HUES6 (cell line): ENCODE data around the gene CTBP2.

Source experiments
- H3K27ac ChIP-seq: 2 replicates; pipeline ENCODE4 v1.7.0; 2013; ENCODE audit warnings: low read depth, mild to moderate bottlenecking, low read length, inconsistent platforms
- H3K27me3 ChIP-seq: 2 replicates; pipeline ENCODE4 v1.6.1; 2013; ENCODE audit warnings: low read length; ENCODE audit not compliant: control insufficient read depth, insufficient read depth
- H3K36me3 ChIP-seq: 2 replicates; pipeline ENCODE4 v1.6.1; 2013; ENCODE audit warnings: low read length; ENCODE audit not compliant: control insufficient read depth, insufficient read depth
- H3K4me1 ChIP-seq: 2 replicates; pipeline ENCODE4 v1.6.1; 2013; ENCODE audit warnings: low read length; ENCODE audit not compliant: control insufficient read depth, insufficient read depth
- H3K4me3 ChIP-seq: 2 replicates; pipeline ENCODE4 v1.5.1; 2013; ENCODE audit warnings: low read depth, low read length
- H3K9ac ChIP-seq: one replicate; pipeline ENCODE4 v1.6.1; 2013; ENCODE audit warnings: mild to moderate bottlenecking, low read length
- H3K9me3 ChIP-seq: 2 replicates; pipeline ENCODE4 v1.6.1; 2013; ENCODE audit warnings: low read depth, low read length; ENCODE audit not compliant: control insufficient read depth, insufficient read depth

Gene CTBP2

DNA sequence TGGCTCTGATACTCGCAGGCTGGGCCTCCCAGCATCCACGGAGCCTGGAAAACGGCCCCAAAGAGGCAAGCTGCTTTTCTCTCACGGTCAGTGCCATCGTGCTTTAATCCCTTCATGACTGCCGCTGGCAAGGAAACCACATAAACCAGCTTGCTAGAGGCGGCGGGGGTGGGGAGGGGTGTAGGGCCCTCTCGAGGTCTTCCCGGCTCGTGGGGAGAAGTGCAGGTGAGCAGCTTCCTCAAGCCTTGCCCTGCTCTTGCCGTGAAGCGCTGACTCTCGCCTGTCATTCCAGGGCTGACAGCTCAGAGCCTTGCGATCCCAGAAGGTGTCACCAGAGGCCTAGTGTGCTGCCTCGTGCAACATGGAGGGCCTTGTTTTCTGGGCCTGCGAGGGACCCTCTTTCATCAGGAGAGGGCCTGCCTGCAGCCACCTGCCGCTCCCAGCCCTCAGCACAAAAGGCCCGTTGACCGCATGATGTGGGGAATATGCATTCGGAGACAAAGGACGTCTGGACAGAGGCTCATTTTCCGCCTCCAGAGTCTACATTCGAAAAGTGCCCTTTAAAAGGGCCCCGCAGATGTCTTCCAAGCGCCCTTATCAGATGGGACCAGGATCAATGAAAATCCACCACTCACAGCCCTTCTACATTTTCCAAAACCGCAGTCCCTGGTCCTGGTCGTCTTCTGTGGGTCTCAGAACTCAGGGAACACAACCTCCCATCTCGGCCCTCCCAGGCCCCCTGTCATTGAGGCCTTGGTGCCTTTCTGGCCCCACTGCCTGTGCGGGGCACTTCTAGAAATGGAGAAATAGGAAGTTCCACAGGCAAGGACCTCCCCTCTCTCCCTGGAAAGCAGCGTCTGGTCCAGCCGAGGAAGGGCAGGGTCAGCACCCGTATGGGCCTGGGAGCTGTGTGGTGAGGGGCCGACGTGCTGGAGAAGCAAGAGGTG is 159.7 kb downstream of the CTBP2 start:
- H3K9ac ChIP-seq = no peak overlapping the region
- H3K4me3 ChIP-seq = no peak overlapping the region
- H3K9me3 ChIP-seq = no peaks in the 10 kb centered on the region
- H3K4me1 ChIP-seq = no peaks in the 10 kb centered on the region; the same call in 1 of the 2 replicates
- H3K36me3 ChIP-seq = peaks cover 96% of the 10 kb centered on the region
- H3K27ac ChIP-seq = no peak overlapping the region
- no peaks in the 10 kb centered on the region for H3K27me3 ChIP-seq

DNA sequence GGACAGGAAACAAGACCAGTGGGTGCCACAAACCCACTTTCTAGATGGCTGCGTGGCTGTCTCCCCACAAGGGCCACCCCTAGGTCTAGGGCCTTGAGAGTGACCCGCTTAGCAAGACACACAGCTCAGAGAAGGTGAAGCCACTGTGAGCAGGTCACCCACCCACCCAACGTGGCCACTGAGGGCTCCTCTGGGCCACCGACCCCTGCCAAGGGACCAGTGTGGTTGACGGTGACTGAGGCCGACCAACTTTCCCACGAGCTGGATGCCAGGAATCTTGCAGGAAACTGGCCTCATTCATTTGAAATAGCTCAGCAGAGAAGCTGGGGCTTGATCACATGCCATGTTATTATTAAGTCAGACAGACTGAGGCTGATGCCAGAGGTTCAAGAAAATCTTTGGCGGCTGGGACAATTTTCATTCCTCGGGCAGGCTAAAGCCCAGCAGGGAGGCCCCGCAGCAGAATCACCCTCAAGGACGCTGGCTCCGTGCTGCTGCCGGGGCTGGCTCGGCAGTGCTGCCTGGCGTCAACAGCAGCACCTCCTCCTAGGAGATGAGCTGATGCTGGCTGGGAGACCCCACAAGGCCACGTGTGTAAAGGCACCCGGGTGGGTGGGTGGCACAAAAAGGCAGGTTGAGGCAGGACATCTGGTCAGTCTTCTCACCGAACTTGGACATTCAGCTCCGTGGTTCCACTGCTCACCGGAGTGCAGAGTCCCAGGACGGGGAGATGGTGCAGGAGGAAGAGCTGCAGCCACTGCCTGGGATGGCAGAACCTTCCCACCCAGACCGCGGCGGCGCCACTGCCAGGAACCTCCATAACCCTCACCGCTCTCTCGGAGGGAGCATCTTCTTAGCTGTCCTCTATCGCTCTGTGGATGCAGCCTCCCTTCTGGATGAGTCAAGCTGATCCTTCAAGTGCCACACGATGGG is 160.7 kb downstream of the CTBP2 start:
- Histone ChIP-seq H3K9ac (no peak overlapping the region), H3K36me3 (peaks cover 96% of the 10 kb centered on the region), H3K4me1 (no peaks in the 10 kb centered on the region; the same call in 1 of the 2 replicates), H3K4me3 (no peak overlapping the region), H3K27me3 (no peaks in the 10 kb centered on the region), H3K27ac (no peak overlapping the region), H3K9me3 (no peaks in the 10 kb centered on the region)

DNA sequence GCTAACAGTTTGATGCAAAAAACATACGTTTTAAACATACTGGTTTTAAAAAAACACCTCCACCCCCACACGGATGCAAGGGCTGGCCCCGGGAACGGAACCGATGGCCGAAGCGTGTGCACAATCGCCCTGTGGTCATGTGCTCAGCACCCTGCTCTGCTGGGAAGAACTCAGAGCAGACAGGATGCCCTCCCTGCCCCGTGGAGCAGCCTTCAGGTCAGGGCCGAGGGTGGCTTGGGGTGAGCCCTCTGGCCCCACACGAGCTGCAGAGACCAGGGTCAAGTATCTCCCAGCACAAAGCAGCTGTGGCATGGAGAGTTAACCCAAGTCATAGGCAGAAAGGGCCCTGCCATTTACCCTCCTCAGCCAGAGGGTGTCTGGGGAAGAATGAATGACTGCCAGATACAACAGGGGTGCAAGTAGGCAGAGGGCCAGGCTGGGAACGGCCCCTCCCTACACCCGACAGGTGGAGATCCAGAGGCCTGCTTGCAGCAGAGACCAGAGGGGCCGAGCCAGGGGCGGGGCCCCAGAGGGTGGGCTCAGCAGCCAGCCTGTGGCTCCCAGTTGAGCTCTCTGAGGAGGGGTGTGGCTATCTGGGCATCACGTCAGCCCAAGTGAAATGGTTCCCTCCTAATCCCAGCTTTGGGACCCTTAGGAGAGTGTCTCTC is 161.6 kb downstream of the CTBP2 start:
- Histone ChIP-seq H3K9me3 (no peaks in the 10 kb centered on the region), H3K27ac (no peak overlapping the region), H3K4me3 (no peak overlapping the region), H3K4me1 (no peaks in the 10 kb centered on the region), H3K9ac (no peak overlapping the region), H3K27me3 (no peaks in the 10 kb centered on the region), H3K36me3 (peaks cover 97% of the 10 kb centered on the region)

DNA sequence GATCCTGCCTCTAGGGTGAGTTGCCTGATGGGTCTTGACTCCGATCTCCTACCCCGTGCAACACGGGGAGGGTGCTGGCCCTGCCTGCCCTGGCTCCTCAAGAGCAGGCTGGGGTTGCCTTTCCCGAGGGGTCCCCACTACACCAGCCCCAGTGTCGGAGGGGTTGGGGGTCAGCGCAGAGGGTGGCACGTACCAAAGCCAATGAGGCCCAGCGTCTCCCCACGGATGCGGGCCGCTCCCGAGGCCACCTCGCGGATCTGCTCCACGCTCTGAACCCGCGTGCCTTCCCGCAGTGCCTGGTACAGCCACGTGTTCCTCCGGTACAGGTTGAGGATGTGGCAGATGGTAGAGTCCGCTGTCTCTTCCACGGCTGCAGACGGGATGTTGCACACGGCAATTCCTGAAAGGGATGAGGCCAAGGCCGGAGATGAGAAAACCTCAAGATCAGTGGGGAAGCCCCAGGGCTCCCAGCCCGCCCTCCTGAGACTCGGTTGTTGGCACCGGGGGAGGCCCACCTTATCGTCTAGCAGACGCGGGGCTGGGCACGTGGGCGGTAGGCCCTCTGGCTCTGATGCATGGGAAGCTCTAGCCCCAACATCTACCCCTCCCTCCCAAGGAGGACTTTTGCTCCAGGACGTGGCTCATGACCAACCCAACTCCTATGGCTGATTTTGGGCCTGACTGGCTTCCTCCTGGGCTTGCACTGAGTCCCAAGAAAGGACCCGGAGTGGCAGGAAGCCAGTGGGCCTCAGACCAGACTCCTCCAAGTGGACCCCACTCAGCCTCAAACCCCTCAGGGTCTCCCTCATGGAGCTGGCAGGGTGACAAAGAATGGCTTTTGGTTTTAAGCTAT is 162.4 kb downstream of the CTBP2 start:
- Histone ChIP-seq H3K27me3 (no peaks in the 10 kb centered on the region), H3K9ac (no peak overlapping the region), H3K4me1 (no peaks in the 10 kb centered on the region), H3K9me3 (no peaks in the 10 kb centered on the region), H3K4me3 (no peak overlapping the region), H3K36me3 (peaks cover 98% of the 10 kb centered on the region), H3K27ac (no peak overlapping the region)

DNA sequence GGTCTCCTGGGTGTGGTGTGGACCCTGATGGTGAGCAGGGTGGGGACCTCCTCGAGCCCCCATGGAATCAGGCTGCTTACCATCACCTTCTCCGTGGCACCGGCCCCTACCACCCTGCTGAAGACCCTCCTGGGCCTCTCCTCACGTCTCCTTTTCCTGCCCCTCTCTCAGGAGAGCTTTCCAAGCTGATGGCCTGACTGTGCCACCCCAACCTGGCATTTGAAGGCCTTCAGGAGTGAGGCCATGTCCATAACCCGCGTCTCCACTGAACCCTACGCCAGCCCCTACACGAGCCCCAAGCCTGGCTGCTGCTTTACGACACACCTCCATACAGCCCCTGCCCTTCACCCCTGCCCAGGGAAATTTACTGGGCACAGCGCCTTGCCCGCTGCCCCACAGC is 163.1 kb downstream of the CTBP2 start:
- H3K9me3 ChIP-seq = no peaks in the 10 kb centered on the region
- H3K9ac ChIP-seq = no peak overlapping the region
- no peak overlapping the region for H3K27ac ChIP-seq
- H3K27me3 ChIP-seq = no peaks in the 10 kb centered on the region
- no peak overlapping the region for H3K4me3 ChIP-seq
- H3K4me1 ChIP-seq = no peaks in the 10 kb centered on the region
- peaks cover 98% of the 10 kb centered on the region for H3K36me3 ChIP-seq

DNA sequence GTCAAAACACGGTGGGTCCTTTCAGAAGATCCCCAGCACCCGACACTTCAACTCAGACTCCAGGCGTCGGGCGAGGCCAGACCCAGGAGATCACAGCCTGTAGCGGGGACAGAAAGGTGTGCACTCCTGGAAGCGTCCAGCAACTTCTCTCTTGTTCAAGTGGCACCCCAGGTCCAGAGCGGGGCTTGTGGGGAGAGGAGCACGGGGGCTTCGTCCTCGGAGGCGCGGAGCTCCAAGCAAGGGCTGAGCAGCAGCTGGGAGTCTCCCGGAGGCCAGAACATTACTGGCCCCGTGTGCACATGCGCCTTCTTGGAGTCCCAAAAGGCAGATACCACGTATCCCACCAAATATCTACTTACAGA is 163.5 kb downstream of the CTBP2 start:
- Histone ChIP-seq H3K36me3 (peaks cover 98% of the 10 kb centered on the region), H3K4me1 (no peaks in the 10 kb centered on the region)

DNA sequence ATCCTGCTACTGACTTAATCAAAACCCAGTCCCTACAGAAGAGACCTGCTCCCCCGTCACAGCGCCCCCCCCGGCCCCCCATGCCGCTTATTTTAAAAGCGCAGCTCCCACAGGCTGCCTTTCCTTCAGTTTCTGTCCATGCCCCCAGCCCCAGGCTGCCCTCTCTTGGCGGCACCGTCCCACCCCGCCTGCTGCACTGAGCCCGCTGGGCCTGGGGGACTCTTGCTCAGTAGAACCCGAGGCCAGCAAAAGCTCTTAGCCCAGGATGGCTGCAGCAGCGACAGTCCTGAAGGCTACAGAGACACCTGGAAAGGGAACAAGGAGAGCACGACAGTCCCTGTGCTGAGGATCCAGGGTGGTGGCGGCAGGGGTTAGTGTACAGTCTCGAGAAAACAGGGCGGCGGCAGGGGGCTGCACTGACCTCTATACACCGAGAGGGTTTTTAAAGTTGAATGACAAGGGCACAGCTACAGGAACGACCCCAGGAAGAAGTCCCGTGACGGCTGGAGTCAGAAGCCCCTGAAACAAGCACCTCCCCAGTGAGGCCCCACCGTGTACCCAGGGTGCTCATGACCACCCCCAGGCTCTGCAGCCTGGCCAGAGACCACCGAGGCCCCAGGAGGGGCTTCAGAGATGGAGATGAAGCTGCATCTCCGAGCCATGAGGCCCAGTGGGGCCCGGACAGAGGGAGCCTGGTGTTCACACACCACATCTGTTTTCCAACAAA is 164.1 kb downstream of the CTBP2 start:
- Histone ChIP-seq H3K4me1 (no peaks in the 10 kb centered on the region), H3K9me3 (no peaks in the 10 kb centered on the region), H3K4me3 (no peak overlapping the region), H3K36me3 (peaks cover 98% of the 10 kb centered on the region), H3K27me3 (no peaks in the 10 kb centered on the region), H3K27ac (no peak overlapping the region), H3K9ac (no peak overlapping the region)

More for the DNA sequence above, 163.5 kb downstream of the CTBP2 start:
- Histone ChIP-seq H3K9ac (no peak overlapping the region), H3K4me3 (no peak overlapping the region), H3K9me3 (no peaks in the 10 kb centered on the region), H3K27ac (no peak overlapping the region), H3K27me3 (no peaks in the 10 kb centered on the region)

DNA sequence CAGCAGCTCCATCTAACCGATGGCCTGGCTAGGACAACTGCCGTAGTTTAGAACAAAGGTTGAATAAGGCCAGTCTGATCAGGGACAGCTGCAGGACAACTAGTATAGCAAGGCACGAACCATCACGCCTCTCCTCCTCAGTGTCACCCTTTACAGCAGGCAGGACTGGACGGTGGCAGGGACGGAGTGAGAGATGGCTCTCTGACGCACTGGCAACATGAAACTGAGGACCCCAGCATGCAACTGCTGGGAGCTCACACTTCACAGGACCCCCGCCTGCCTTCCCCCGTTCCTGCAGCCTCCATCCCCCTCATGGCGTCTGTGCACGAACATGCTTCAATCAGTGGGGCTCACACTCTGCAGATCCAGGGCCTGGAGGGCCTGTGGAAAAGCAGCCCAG is 164.8 kb downstream of the CTBP2 start:
- H3K4me3 ChIP-seq = no peak overlapping the region
- no peak overlapping the region for H3K27ac ChIP-seq
- peaks cover 98% of the 10 kb centered on the region for H3K36me3 ChIP-seq

DNA sequence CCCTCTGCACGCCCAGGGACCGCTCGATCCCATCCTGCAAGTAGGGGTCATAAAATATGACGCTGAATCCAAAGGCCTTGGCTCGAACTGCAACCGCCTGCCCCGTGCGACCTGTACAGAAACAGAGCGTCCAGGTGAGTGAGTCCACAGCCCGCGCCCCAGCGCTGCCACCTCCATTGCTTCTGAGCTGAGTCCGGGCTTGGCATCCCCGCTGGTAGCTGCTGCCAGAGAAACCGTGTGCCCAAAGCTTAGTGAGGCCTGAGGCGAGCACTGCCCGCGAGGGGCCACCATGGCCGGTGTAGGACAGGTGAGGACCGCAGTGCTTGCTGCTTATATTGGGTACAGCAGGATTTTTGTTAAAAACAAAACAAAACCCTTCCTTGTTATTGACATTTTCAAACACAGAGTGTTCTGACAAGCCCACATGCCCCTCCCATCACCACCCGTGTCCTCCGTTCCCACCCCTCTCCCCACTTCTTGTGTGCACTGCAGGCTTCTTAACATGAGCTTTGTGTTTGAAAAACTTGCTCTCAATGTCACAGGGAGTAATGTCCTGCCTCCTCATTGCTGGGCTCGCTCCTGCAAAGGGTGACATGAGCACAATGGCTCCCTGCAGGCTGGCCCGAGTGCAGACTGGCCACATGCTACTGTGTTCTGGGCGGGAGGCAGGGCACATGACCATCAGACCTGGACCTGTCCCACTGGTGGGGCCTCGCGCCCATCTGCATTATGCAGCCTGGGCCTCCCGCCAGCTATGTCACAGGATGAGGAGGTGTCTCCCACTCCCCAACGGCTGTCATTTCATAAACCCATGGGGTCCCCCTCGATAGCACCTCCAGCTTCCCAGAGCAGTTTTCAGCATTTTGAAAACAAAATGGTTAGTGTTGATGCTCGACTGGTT is 165.5 kb downstream of the CTBP2 start:
- peaks cover 96% of the 10 kb centered on the region for H3K36me3 ChIP-seq
- H3K4me1 ChIP-seq = no peaks in the 10 kb centered on the region
- H3K4me3 ChIP-seq = no peak overlapping the region
- H3K9ac ChIP-seq = no peak overlapping the region
- H3K27ac ChIP-seq = no peak overlapping the region
- H3K9me3 ChIP-seq = no peaks in the 10 kb centered on the region
- H3K27me3 ChIP-seq = no peaks in the 10 kb centered on the region

More for the DNA sequence above, 164.8 kb downstream of the CTBP2 start:
- Histone ChIP-seq H3K9ac (no peak overlapping the region), H3K27me3 (no peaks in the 10 kb centered on the region), H3K4me1 (no peaks in the 10 kb centered on the region), H3K9me3 (no peaks in the 10 kb centered on the region)
